Embryonic facial prominence (tissue), 1 donor: ENCODE results near the gene VAMP3.
"Not testable (repeated sequence)": the region's sequence is repeated elsewhere in the genome, so short reads cannot be mapped to it uniquely, and the experiment has no call there.

Source experiments
- DNase-seq: peaks from one replicate; pipeline ENCODE4 v3.0.0-alpha.2; 2016; ENCODE audit errors: extremely low spot score

Gene VAMP3

DNA sequence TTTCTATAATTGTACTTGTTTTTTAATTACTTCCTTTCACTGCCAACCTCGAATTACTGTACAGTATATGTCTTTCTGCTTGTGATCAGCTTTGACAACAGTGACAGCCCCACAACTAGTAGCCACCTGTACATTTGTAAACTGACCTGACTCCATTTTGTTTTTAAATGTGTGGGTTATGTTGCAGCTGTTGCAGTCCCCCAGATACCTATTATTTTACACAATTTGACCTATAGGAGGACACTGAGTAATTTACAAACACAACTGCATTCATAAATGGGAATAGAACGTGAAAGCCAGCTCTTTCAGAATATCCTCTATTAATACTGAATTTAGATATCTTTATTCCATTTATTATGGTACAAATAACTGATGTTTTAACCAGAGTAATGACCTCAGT lies 2.5 kb upstream of the VAMP3 start:
- no peak for DNase-seq

DNA sequence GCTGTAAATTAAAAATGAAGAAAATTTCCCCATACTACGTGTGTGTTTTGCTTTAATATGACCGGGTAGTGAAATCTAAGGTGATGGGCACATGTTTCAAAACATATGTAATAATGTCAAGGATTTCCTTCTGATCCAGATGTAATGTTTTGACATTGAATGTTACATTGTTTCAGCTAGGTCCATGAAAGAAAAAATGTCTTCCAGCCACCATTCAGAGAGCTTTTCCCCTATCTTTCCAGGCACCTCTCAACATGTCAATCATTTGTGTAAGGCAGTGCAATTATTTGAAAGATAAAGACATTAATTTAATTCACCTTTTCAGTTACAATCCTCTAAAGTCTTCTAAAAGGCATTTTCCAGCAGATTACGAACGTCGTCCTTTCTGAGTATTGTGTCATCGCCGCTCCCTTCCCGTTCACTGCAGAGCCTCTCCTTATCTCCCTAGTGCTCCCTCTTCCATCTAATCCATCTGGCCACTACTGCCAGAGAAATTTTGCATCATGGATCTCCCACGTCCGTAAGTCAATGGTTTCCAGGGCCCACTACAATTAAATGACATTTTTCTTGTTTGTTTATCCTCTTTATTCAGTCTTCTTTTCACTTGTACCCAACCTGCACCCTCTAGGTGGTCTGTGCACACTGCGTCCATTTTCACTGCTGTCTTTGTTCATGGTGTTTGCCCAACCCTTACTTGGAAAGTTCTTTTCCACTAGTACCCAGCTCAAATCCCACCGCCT lies 1.3 kb upstream of the VAMP3 start:
- no peak for DNase-seq

DNA sequence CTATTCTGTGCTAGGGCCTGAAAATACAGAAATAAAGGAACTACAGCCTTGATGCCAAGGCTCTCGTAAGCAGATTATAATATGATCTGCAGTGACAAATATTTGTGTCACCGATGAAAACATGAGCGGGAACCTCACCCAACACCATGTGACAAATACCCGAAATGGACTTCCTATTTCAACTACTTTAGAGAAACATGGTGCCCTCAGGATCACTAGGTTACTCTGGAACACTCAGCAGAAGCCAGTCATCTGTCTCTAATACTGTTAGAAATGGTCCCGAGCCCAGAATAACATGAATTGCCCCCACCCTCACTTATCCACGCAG lies 463 bp upstream of the VAMP3 start:
- DNase-seq: no peak

DNA sequence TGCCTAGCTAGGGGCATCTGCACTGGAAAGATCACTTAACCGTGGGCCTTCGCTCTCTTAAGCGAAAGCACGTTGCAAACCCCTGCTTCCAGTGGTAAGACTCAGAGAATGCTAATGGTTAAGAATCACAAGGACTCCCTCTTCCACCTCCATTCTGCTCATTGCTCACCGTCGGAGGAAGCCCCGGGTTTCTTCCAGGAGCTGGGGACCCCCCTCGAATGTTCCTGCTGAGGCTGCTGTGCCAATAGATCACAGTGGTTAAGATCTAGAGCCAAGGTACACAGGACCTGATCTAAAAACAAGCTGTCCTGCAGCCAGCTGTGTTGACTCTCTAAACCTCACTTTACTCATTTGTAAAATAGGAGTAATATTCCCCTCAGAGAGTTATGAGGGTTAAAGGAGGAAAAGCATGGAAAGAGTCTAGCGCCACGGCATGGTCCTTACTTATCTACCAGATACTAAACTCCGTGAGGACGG lies 765 bp downstream of the VAMP3 start:
- DNase-seq: no peak

DNA sequence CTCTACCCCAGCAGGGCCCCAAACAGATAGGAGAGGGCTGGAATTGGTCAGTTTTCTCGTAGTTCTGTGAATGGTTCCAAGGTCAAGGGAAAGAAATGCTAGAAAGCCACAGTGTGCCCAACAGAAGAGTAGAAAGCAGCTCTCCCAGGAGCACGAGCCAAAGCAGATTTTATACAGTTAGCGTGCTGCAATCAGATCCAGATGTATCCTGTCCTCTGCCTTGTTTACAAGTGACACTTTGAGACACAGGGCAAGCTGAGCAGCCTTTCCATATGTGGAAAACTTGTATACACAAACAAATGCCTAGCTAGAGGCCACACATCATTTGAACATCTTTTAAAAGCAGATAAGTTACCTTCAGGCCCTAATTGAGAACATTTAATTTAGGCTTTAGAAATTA lies 6.5 kb downstream of the VAMP3 start:
- DNase-seq: no peak

DNA sequence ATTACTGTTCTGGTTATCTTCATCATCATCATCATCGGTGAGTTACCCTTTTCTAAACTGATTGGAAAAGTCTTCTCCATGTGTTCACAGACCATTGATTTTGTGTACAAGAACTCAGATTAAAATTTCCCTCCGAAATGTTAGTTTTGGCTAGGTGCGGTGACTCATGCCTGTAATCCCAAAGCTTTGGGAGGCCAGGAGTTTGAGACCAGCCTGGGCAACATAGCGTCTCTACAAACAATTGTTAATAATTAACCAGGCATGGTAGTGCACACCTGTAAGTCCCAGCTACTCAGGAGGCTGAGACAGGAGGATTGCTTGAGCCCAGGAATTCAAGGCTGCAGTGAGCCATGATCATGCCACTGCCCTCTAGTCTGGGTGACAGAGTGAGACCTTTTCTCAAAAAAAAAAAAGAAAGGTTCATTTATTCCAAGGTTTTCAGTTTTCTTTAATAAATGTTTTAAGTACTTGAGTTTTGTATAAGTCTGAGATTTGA lies 7.1 kb downstream of the VAMP3 start:
- no peak for DNase-seq

DNA sequence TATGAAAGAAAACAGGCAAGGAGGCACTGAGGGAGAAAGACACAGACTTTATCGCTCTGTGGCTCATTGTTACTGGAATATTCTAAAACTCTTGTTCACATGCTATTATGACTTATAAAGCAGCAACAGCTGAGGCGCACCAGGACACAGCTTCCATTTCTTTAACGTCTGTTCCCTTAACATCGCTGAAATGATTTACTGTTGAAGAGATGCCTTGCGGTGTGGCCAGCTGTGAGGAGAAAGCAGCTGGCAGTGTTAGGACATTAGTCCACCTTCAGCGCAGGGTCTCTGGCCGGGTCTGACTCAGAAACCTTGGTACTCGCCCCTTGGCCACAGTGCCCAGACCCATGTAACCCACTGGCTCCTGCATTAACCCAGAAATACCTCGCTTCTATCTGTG lies 9.9 kb downstream of the VAMP3 start:
- no peak for DNase-seq

DNA sequence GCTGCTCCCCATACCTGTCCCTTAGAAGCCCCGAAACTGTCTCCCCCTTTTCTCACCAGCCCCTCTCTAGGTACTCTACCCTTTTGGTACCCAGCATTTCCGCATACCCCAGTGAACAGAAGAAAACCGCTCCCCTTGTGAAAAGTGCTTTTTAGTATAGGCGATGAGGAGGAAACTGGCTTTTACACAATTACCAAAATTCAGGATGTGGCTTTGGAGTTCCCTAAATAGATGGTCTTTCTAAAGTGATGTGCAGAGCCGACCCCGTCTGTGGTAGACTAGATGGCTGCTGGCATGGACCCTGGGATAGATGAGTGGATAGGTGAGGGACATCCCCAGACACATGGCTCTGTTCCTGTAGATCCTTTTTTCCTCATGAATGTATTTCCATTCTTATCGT lies 10.4 kb downstream of the VAMP3 start:
- no peak for DNase-seq

DNA sequence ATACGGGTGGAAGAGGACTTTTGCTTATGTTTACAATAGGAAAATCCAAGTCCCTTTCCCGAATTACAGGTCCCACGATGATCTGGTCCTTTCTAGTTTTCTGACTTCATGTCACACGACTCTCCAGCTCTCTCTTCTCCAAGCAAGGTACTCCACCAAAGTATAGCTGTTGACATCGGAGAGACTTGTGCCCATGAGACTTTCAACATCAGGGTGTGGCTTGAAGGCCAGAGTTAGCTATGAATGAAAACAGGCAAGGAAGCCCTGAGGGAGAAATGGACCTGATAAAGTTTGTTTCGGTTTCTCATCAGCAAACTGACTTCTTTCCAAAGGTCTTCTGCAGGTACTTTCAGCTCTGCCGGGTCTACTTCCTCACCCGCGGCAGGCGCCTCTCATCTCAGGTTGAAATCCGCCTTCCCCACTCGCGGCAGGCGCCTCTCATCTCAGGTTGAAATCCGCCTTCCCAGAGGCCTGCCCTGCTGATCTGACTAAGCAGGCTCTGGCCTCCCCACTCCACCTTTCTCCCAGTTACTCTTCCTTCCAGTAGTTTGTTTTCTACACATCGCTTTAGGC lies 10.9 kb downstream of the VAMP3 start:
- no peak for DNase-seq

DNA sequence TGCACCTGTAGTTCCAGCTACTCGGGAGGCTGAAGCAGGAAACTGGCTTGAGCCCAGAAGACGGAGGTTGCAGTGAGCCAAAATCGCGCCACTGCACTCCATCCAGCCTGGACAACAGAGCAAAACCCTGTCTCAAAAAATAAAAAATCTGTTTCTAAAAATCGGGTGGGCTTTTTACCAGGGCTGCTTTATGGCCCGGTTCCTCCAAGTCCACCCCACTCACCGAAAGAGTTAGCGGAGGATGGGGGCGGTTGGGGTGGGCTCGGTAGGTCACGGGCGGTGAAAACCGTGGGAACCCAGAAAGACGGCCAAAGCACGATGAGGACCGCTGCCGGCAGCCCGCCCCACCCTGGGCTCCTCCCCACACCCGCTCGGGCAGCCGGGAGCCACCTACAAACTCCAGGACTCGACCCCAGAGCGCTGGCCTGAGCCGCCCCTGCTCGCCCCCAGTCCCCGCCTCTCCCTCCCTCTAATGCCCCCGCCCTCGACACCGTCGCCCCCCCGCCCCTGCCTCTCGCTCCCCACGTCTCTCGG lies 12.1 kb downstream of the VAMP3 start:
- no peak for DNase-seq

DNA sequence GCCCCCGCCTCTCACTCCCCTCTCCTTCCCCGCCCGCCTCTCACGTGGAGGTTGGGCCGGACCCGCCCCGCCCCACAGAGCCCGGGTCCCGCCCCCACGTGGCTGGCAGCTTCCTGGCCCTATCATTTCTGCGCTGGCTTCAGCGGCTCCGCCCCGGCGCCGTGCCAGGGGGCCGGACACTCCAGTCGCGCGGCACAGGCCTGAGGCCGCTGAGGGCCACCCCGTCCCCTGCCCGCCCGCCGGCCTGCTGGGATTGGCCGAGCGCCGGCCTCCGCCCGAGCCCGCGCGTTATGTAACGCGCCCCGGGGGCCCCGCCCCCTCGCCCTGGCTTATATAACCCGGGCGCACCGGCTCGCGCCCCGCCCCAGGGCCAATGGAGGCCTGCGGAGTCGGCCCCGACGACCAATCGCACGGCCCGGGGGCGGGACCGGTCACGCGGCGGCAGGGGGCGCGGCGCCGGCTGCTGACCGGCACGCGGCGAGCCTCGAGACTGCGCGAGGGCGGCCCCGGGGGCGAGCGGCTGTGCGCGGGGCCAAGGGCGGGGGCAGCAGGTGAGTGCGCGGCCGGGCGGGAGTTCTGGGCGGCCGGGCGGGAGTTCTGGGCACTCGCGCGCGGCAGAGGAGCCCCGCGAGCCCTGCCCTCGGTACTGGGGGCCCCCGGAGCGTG lies 12.9 kb downstream of the VAMP3 start, which contains the start of gene PER3:
PER3 (plus strand) TSS at position 466 of the 666 bp plus-strand sequence. CDS start 587 bp downstream, outside the sequence.
- DNase-seq: peak; percentile 86

DNA sequence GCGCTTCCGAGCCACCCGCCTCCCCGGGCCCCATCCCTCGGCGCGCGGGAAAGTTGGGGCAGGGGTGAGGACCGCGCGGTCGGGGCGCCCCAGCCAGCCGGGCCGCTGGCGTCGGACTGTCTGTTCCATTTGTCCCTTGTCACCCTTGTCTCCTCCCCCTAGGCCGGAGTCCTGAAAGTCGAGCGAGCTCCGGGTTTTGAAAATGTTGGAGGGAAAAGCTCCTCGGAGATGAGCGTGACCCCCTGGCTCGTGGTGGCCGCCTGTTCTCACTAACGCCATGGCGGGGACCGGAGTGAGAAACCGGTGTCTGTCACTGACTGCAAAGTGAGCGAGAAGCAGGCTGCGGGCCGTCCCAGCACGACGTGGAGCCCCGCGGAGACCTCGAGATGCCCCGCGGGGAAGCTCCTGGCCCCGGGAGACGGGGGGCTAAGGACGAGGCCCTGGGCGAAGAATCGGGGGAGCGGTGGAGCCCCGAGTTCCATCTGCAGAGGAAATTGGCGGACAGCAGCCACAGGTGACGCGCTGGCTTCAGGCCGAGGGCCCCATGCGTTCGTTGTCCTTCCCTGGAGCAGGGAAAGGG lies 13.5 kb downstream of the VAMP3 start:
- no peak for DNase-seq

DNA sequence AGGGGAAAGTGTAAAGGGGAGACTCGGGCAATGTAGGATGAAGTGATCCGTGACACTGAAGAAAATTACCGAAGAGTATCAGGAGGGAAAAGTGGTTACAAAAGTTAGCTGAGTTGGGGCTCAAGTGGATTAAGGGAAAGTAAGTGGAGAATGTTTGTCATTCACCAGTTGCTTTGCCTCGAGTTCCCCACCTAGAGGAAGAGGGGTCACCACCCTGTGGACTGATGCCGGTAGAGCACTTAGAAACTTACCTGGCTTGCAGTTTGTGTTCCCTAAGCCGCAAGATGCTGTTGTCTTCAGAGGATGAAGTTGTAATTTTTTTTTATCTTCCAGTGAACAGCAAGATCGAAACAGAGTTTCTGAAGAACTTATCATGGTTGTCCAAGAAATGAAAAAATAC lies 14.0 kb downstream of the VAMP3 start:
- DNase-seq: no peak

DNA sequence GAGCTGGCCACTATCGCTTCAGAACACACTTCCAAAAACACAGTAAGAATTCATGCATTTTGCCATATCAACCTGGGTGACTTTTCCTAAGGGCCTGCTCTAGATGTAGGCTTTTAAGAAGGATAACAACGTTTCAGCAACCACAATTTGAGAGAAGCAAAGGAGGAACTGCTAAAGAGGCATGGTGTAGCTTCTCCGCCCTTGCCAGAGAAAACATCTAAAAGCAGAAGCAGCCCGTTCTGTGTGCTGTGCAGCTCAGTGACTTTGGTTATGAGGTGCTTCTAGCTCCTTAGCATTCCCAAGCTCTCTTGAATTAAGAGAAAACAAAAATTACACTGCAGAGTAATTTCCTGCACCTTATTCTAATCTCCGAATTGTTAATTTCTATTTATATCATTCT lies 15.7 kb downstream of the VAMP3 start:
- no peak for DNase-seq

DNA sequence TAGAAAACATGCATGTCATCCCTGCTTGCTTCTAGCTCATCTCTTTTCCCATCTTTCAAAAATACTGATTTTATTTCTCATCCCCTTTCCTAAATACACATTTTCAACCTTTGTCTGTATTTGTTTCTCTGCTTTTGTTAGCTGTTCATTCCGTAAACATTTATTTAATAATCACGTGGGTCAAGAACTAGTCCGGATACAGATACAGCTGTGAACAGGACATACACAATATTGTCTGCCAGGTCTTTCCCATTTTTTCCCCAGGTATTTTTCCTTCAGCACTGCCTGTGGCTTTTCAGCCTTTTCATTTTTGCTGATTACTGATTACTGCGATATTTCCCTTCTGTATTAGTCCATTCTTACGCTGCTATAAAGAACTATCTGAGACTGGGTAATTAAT lies 18.7 kb downstream of the VAMP3 start:
- no peak for DNase-seq

DNA sequence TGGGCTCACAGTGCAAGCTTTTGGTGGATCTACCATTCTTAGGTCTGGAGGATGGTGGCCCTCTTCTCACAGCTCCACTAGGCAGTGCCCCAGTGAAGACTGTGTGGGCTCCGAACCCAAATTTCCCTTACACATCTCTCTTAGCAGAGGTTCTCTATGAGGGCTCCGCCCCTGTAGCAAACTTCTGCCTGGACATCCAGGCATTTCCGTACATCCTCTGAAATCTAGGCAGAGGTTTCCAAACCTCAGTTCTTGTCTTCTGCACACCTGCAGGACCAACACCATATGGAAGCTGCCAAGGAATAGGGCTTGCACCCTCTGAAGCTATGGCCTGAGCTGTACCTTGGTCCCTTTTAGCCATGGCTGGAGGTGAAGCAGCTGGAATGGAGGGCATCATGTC lies 19.9 kb downstream of the VAMP3 start:
- not testable (repeated sequence) for DNase-seq

DNA sequence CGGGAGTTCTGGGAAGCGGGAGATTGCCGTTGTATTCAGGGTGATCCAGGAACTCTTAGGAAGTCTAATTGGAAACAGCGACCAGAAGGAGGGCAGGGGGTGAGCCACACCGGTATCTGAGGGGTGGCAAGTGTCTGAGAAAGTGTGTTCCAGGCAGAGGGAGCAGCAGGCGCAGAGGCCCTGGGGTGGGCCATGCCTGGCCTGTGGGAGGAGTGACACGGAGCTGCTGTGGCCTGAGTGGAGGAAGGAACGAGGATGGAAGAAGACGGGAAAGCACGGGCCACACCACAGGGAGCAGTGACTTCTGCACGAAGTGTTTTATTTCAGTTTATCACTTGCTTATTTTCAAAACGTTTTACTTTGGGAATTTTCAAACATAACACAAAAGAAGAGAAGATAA lies 24.3 kb downstream of the VAMP3 start:
- no peak for DNase-seq

DNA sequence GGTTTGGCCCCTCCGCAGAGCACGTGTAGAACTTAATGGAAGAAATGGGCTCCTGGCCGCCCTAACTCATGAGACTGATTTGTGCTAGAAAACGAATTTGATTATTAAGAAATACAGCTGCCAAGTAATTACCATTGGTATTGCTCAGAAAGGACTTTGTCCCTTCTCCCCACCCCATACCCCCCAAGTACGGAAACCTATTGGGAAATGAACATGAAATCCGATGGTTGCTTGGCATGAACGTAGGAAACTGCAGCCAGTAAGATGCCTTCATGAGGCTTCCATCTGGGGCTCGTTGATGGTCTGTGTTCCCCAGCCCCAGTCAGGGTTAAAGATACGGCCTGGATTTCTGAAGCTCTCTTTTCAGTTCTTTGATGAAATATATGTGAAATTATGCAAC lies 34.4 kb downstream of the VAMP3 start:
- no peak for DNase-seq

DNA sequence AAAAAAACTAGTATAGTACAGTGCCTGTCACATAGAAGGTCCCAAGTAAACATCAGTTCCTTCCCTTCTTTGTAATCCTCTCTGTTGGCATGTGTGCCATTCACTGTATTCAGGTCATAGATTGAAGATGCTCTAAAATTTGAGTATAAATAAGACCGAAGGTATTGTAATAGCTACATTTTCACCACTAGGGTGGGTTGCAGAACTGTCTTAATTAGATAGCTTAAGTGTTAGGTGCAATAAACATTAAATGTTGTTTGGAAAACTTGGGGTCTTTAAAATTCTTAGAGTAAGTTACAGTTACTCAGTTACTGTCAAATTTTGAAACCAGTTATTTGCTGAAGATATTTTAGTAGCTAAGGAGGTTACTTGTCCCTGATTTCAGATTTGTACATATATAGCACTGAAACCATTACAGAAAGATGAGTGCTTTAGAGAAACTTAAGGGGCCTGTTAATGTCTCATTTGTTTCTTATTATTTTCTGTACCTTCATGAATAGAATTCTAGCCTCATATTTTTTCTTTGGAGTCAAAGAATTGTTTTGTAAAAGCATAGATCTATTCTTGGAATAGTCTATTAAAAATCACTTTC lies 37.3 kb downstream of the VAMP3 start:
- DNase-seq: peak; percentile 34

DNA sequence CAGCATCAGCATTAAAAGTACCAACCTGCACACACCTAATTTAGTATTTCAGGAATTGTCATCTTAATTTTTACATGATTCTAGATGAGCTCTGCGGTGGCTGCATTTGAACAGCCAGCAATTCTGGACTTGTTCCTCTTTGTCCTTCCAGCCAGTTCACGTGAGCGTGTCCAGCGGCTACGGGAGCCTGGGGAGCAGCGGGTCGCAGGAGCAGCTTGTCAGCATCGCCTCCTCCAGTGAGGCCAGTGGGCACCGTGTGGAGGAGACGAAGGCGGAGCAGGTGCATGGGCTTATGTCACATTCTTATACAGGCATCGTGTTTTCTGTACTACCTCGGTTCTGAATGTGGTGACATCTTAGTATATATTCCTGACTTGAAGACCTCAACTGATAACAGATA lies 38.6 kb downstream of the VAMP3 start:
- no peak for DNase-seq

DNA sequence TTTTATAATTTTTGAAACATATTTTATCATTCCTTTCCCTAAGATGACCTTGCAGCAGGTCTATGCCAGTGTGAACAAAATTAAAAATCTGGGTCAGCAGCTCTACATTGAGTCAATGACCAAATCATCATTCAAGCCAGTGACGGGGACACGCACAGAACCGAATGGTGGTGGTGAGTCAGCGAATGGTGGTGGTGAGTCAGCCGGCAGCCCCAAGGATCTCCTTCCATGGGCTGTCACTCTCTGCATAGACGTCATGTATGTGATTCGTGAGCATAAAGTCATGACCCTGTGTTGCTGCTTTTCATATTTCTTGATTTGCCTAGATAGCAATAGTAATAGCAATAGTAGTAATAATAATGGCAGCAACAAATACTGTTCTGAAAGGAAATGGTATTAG lies 39.3 kb downstream of the VAMP3 start:
- no peak for DNase-seq

DNA sequence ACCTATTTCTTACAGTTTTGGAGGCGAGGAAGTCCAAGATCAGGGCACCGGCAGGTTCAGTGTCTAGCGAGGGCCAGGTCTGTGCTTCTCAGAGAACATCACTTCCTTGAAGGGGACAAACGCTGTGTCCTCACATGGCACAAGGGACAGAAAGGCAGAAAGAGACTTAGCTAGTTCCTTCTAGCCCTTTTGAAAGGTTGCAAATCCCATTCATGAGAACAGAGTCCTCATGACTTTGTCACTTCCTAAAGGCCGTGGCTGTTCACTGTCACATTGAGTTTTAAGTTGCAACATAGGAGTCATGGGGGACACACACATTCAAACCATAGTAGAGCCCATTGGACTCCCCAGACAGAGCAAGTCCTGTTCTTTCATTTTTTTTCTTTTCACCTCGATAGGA lies 40.4 kb downstream of the VAMP3 start:
- no peak for DNase-seq
